ENCODE measurements around the gene CHST15. TPM values are rescaled to one million over a fixed set of nuclear protein-coding genes. Genes with fewer than 3 reads are reported as not detected.

The CHST15 gene
- total RNA-seq, 1 experiment from 2014 or later: 0.13 TPM

DNA sequence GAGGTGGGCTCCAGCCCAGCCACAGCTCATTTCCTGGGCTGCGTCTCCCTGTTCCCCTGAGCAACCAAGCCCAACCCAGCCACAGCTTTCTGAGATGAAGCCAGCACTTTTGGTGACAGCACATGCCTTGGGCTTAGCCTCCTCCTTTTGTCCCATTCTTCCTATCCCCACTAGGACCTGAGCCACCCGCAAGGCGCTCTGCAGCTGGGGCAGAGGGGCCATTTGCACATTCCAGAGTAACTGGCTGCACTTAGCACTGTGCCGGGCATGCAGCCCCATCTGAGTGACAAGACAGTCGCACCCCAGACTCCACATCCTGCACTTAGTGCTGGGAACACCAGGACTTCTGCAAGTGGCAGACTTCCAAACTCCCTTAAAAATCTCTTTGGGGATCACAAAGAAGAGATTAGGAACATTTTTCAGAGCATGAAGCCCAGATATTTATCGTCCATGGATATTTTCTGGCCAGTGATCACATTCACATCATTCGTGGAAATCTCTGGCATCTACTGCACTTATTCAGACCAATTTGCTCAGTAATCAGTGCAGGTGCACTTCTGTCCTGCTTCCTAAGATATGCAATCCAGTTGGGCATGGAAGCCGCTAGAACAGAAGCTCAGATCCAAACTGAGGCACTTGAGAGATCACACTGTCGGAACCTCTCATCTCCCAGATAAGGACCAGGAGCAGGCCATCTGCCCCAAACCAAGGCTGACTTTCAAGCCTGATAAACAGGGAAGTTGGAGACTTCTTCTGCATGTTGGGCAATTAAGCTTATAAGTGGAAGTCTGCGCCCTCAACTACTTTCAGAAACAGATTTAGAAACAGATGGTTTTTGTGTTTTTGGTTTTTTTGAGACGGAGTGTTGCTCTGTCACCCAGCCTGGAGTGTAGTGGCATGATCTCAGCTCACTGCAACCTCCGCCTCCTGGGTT is 26.4 kb downstream of the CHST15 start:
- Histone ChIP-seq H3K9me3 (replicated peaks) (no peaks in the 10 kb centered on the region), H3K36me3 (no peaks in the 10 kb centered on the region), H3K4me3 (no peak overlapping the region), H3K27me3 (replicated peaks) (no peaks in the 10 kb centered on the region), H3K4me1 (replicated peaks) (peaks cover 9% of the 10 kb centered on the region), H3K27ac (no peak overlapping the region)
- DNase-seq (ENCODE audit: low read depth in 1 of 2, low spot score in 2 of 2): no peak

DNA sequence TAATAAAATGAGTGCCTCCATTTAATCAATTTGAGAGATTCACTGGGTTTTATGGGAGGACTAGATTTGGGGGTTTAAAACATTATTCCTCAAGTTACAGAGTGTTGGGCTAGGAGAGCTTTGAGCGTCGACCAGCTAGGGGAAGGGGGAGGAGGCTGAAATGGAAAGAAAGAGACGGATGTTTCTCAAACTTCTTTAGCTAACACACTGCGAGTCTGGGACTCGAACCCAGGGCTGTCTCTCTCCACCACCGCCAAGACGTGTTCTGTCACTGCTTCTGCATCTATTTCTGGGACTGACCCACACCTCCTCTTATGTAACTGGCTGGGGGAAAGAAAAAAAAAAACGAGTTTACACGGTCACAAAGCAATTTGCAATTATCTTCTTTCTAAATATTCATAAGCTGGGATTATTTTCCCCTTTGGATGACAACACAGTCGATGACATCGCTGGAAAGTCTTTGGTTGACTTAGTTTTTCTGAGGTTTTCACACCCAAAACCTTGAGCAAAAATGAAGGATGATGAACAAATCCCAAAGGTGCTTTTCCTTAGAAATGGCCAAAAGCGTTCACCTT is 27.2 kb downstream of the CHST15 start:
- DNase-seq (ENCODE audit: low read depth in 1 of 2, low spot score in 2 of 2): no peak
- Histone ChIP-seq H3K4me1 (replicated peaks) (peaks cover 9% of the 10 kb centered on the region), H3K27ac (no peak overlapping the region), H3K9me3 (replicated peaks) (no peaks in the 10 kb centered on the region), H3K27me3 (replicated peaks) (no peaks in the 10 kb centered on the region), H3K36me3 (no peaks in the 10 kb centered on the region), H3K4me3 (no peak overlapping the region)

DNA sequence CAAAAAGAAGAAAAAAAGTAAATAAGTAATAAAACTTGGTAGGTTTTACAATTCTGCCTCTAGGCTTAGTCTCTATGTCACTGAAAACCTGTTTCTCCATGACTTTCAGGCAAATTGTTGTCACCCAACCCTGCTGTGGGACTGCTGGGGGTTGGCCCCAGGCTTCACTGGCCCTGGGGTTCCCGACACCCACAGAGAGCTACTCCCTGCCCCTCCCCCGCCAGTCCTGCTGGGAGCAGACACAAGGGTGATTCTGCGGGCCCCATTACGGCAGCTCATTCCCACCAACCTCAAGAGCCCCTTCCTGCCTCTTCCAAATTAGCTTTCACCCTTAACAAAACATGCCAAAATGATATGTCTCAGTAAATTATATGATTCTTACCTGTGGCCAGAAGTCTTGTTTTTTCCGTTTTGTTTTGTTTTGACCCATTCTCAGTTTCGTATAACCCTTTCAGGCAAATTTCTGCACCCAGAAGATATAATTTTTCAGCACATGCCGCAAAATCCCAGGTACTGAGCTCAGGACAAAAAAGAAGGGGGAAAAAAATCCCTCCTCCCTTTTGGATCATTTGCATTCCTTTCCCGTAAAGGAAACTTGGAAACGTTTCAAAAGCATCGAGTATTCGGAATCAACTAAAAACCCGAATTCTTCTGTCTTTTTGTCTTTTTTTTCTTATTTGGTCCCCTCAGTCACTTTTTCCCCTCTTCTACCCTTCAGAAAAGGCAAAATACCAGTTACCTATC is 27.8 kb downstream of the CHST15 start:
- H3K27me3 ChIP-seq (replicated peaks): no peaks in the 10 kb centered on the region
- no peak for DNase-seq (ENCODE audit: low read depth in 1 of 2, low spot score in 2 of 2)

GRCh38 chr10:124064676-124065075 is 28.7 kb downstream of the CHST15 start:
- Histone ChIP-seq H3K36me3 (no peaks in the 10 kb centered on the region), H3K4me3 (no peak overlapping the region), H3K9me3 (replicated peaks) (no peaks in the 10 kb centered on the region), H3K27me3 (replicated peaks) (no peaks in the 10 kb centered on the region), H3K4me1 (replicated peaks) (peaks cover 9% of the 10 kb centered on the region), H3K27ac (no peak overlapping the region)
- DNase-seq (ENCODE audit: low read depth in 1 of 2, low spot score in 2 of 2): no peak

More for the DNA sequence above, 27.8 kb downstream of the CHST15 start:
- no peaks in the 10 kb centered on the region for H3K9me3 ChIP-seq (replicated peaks)
- peaks cover 9% of the 10 kb centered on the region for H3K4me1 ChIP-seq (replicated peaks)
- no peak overlapping the region for H3K27ac ChIP-seq
- no peak overlapping the region for H3K4me3 ChIP-seq
- H3K36me3 ChIP-seq: no peaks in the 10 kb centered on the region

DNA sequence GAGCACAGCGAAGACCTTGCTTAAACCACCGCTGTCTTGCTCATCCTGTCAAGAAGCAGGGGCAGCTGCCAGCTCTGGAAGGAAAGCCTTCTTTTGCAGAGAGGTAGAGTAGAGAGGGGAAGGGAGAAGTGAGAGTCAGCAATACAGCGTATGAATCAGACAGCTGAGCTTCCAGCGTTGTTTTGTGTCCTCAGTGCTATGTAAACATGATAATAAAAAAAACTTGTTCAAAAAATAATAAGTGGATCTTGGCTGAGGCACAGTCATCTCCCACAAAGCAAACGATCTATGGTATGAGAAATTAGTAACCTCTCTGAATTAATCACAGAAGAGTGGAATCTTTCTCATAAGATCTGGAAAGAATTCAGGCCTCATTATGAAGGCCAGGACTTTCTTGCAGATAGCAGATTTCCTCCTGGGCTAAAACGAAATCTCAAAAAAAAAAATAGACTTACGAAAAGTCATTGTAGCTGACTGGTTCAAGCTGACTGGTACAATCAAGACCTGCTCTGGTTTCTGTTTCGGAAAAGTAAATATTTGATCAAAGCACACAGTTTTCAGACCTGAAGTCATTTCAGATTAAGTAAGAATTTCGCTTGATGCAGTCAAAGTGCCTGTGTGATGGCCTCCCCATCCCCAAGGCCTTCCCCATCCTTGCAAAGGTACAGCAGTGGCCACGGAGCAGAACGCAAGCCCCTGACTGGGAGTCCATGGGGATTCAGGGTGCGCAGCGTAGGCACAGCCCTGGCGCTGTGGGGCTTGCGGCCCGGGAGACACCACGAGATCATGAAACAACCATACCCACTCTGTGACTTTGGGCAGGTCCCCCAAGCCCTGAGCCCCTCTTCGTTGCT is 29.4 kb downstream of the CHST15 start:
- H3K9me3 ChIP-seq (replicated peaks): no peaks in the 10 kb centered on the region
- H3K4me3 ChIP-seq: no peak overlapping the region
- H3K27ac ChIP-seq: no peak overlapping the region
- no peaks in the 10 kb centered on the region for H3K27me3 ChIP-seq (replicated peaks)
- H3K4me1 ChIP-seq (replicated peaks): peaks cover 9% of the 10 kb centered on the region
- peak in 1 of 2 experiments; percentile 53 for DNase-seq (ENCODE audit: low read depth in 1 of 2, low spot score in 2 of 2)
- no peaks in the 10 kb centered on the region for H3K36me3 ChIP-seq

GRCh38 chr10:124062390-124062789 is 31.0 kb downstream of the CHST15 start:
- no peak for DNase-seq (ENCODE audit: low read depth in 1 of 2, low spot score in 2 of 2)
- Histone ChIP-seq H3K27me3 (replicated peaks) (no peaks in the 10 kb centered on the region), H3K9me3 (replicated peaks) (no peaks in the 10 kb centered on the region), H3K36me3 (no peaks in the 10 kb centered on the region), H3K4me1 (replicated peaks) (peaks cover 9% of the 10 kb centered on the region), H3K4me3 (no peak overlapping the region), H3K27ac (no peak overlapping the region)

GRCh38 chr10:124061030-124061429 is 32.4 kb downstream of the CHST15 start:
- DNase-seq (ENCODE audit: low read depth in 1 of 2, low spot score in 2 of 2): no peak
- no peaks in the 10 kb centered on the region for H3K36me3 ChIP-seq
- no peaks in the 10 kb centered on the region for H3K27me3 ChIP-seq (replicated peaks)
- H3K4me1 ChIP-seq (replicated peaks): peaks cover 9% of the 10 kb centered on the region
- no peak overlapping the region for H3K4me3 ChIP-seq
- H3K9me3 ChIP-seq (replicated peaks): no peaks in the 10 kb centered on the region
- no peak overlapping the region for H3K27ac ChIP-seq

- Histone ChIP-seq H3K36me3 (no peaks in the 10 kb centered on the region), H3K9me3 (replicated peaks) (no peaks in the 10 kb centered on the region), H3K27ac (no peak overlapping the region), H3K4me1 (replicated peaks) (peaks cover 9% of the 10 kb centered on the region), H3K27me3 (replicated peaks) (no peaks in the 10 kb centered on the region), H3K4me3 (no peak overlapping the region)
- no peak for DNase-seq (ENCODE audit: low read depth in 1 of 2, low spot score in 2 of 2)
These were observed 33.2 kb downstream of the CHST15 start for GRCh38 chr10:124060148-124060720.

DNA sequence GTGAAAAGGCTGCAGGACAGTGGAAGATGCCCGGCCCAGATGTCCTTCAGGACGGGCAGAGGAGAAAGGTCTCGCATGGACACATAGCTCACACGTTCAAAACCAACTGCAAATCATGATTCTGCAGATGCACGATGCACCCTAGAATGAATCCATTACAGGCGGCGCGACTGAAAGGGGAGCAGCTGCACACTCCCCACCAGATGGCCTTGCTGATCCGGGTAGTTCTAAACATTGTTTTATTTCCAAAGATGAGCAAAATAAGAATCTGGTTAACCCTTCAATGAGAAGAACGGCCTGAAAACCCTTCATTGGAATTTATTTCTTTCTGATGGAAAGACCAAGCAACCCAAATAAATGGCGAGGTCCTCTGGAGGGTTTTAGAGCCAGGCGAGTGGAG is 33.8 kb downstream of the CHST15 start:
- H3K27ac ChIP-seq: no peak overlapping the region
- H3K27me3 ChIP-seq (replicated peaks): no peaks in the 10 kb centered on the region
- H3K4me3 ChIP-seq: no peak overlapping the region
- no peaks in the 10 kb centered on the region for H3K36me3 ChIP-seq
- DNase-seq (ENCODE audit: low read depth in 1 of 2, low spot score in 2 of 2): no peak
- H3K9me3 ChIP-seq (replicated peaks): no peaks in the 10 kb centered on the region
- H3K4me1 ChIP-seq (replicated peaks): peaks cover 9% of the 10 kb centered on the region

- no peaks in the 10 kb centered on the region for H3K9me3 ChIP-seq (replicated peaks)
- DNase-seq (ENCODE audit: low read depth in 1 of 2, low spot score in 2 of 2): no peak
- no peaks in the 10 kb centered on the region for H3K36me3 ChIP-seq
- no peak overlapping the region for H3K4me3 ChIP-seq
- no peak overlapping the region for H3K27ac ChIP-seq
- H3K4me1 ChIP-seq (replicated peaks): peaks cover 1% of the 10 kb centered on the region
- H3K27me3 ChIP-seq (replicated peaks): no peaks in the 10 kb centered on the region
These were observed 34.9 kb downstream of the CHST15 start for GRCh38 chr10:124058346-124059003.

GRCh38 chr10:124057601-124058000 is 35.8 kb downstream of the CHST15 start:
- Histone ChIP-seq H3K4me3 (no peak overlapping the region), H3K27me3 (replicated peaks) (no peaks in the 10 kb centered on the region), H3K27ac (no peak overlapping the region), H3K9me3 (replicated peaks) (no peaks in the 10 kb centered on the region), H3K36me3 (no peaks in the 10 kb centered on the region), H3K4me1 (replicated peaks) (no peaks in the 10 kb centered on the region)
- DNase-seq (ENCODE audit: low read depth in 1 of 2, low spot score in 2 of 2): no peak

DNA sequence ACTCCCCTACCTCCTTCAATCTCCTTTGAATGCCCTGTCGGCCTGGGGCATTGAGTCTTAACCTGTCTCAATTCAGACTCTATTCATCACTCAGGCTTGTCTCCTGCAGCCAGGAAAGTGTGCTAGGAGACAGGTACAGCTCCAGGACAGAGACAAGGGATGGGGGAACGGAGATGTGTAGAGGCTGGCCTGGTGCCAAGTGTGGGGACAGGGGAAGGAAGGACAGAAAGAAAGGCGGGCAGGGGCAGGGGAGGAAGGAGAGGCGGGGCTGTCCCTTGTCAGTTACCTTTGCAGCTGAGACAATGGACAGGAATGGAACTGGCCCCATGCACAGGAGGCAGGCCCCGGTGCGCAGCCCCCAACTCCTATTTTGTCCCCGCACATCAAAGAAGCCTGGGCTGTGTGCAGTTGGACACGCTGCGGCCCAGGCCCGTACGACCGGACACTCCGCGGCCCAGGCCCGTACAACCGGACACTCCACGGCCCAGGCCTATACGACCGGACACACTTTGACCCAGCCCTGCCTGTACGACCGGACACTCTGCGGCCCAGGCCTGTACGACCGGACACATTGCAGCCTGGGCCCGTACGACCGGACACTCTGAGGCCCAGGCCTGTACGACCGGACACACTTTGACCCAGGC is 36.9 kb downstream of the CHST15 start:
- no peaks in the 10 kb centered on the region for H3K4me1 ChIP-seq (replicated peaks)
- H3K9me3 ChIP-seq (replicated peaks): no peaks in the 10 kb centered on the region

More for the DNA sequence above, 36.9 kb downstream of the CHST15 start:
- H3K4me3 ChIP-seq: no peak overlapping the region
- H3K36me3 ChIP-seq: no peaks in the 10 kb centered on the region
- no peak for DNase-seq (ENCODE audit: low read depth in 1 of 2, low spot score in 2 of 2)
- no peaks in the 10 kb centered on the region for H3K27me3 ChIP-seq (replicated peaks)
- no peak overlapping the region for H3K27ac ChIP-seq

Data from SJSA1 (cell line).